Activated B cell treated with CpG ODN at 0.5 μM for 24 hours (primary cell): ENCODE data around the gene MAML2. TPM values are rescaled to one million over a fixed set of nuclear protein-coding genes. Genes with fewer than 3 reads are reported as not detected.

Experiments used
- ATAC-seq: fragments of 200-7000 bp; cut with Tn5 transposase; one replicate; pipeline ENCODE4 v1.10.0; 2021; ENCODE audit warnings: low read depth, mild to moderate bottlenecking, moderate library complexity
- CTCF ChIA-PET: fragments of 350-600 bp; sonication (Branson Sonifier 250); formaldehyde crosslinking; loops from one replicate; lab custom pipeline; 2021; ENCODE audit warnings: antibody characterized with exemption; lab: Charles Lee
- POLR2A ChIA-PET: fragments of 350-600 bp; sonication (Branson Sonifier 250); formaldehyde crosslinking; loops from one replicate; lab custom pipeline; 2021; ENCODE audit warnings: antibody characterized with exemption; lab: Charles Lee
- DNase-seq: peaks from one replicate; pipeline ENCODE4 v3.0.0; 2022
- H3K27ac Mint-ChIP-seq: one replicate; pipeline ENCODE4 v1.8.0; 2020; ENCODE audit warnings: mixed read lengths
- H3K27me3 Mint-ChIP-seq: one replicate; pipeline ENCODE4 v1.8.0; 2021; ENCODE audit warnings: mixed read lengths
- H3K36me3 Mint-ChIP-seq: one replicate; pipeline ENCODE4 v1.8.0; 2021; ENCODE audit warnings: low read depth, mixed read lengths
- H3K4me1 Mint-ChIP-seq: one replicate; pipeline ENCODE4 v1.8.0; 2021; ENCODE audit warnings: mixed read lengths
- H3K4me3 Mint-ChIP-seq: one replicate; pipeline ENCODE4 v1.8.0; 2020; ENCODE audit warnings: mild to moderate bottlenecking, mixed read lengths
- H3K9me3 Mint-ChIP-seq: one replicate; pipeline ENCODE4 v1.8.0; 2020; ENCODE audit warnings: mixed read lengths
- CTCF ChIP-seq: fragments of 200-600 bp; IDR thresholded peaks from one replicate; pipeline ENCODE4 v1.8.0; 2022; ENCODE audit warnings: antibody characterized with exemption, mild to moderate bottlenecking
- intact Hi-C: fragments of 100-400 bp; cut with micrococcal nuclease; formaldehyde crosslinking; loops from one replicate; pipeline ENCODE4 v1.15.1; 2024
- total RNA-seq: library from RNA; stranded (reverse); gene quantifications from 2 replicates; pipeline ENCODE4 v1.2.3, GENCODE V29; 2022

MAML2 gene
- total RNA-seq, 1 donor from 2014 or later: 24.8 TPM

DNA sequence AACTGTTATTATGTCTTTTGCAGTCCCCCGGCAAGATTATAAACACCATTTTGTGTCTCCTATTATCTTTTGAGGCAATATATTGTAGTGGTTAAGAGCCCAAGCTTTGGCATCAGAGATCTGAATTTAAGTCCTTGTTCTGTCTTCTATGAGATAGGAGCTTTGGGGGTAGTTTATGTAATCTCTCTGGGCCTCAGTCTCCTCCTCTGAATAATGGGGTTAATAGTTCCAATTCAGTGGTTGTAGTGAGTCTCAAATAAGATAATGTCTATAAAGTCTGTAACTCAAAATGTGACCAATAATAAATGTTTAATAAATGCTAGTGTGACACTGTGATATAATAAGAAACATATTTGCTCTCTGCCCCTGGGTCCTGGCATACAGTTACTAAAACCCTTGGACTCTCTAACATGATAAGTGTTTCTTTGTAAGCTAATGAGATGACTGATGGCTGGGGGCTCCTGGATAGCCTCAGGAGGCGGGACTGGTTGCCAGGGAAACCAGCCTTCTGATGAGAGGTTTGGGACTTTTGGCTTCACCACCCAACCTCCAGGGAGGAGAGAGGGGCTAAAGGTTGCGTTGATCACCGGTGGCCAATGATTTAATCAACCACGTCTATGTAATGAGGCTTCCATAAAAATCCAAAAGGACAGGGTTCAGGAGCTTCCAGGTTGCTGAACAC lies 235.7 kb downstream of the MAML2 start:
- ATAC-seq: no peak
- ChIA-PET CTCF (interaction anchor here (1.7 kb wide), 1 partner anchor 236 kb away, joined by 7 read pairs; the partner anchor contains the start of gene MAML2), POLR2A (interaction anchor here (0.6 kb wide), 1 partner anchor 12 kb away, joined by 3 read pairs; no protein-coding TSS in a partner anchor)
- H3K27me3 Mint-ChIP-seq: no peaks in the 10 kb centered on the region
- no peak for DNase-seq
- H3K27ac Mint-ChIP-seq: no peak overlapping the region
- no peaks in the 10 kb centered on the region for H3K9me3 Mint-ChIP-seq
- peaks cover 2% of the 10 kb centered on the region for H3K4me1 Mint-ChIP-seq
- intact Hi-C loops: no loop called here
- TF ChIP-seq CTCF: no peak
- peaks cover 6% of the 10 kb centered on the region for H3K36me3 Mint-ChIP-seq
- H3K4me3 Mint-ChIP-seq: no peak overlapping the region

- Mint-ChIP-seq H3K4me1 (peaks cover 2% of the 10 kb centered on the region), H3K27ac (no peak overlapping the region), H3K36me3 (peaks cover 6% of the 10 kb centered on the region), H3K4me3 (no peak overlapping the region), H3K27me3 (no peaks in the 10 kb centered on the region), H3K9me3 (no peaks in the 10 kb centered on the region)
- TF ChIP-seq CTCF: no peak
- no peak for ATAC-seq
- intact Hi-C loops: no loop called here
- ChIA-PET CTCF (interaction anchor here (1.7 kb wide), 1 partner anchor 237 kb away, joined by 7 read pairs; the partner anchor contains the start of gene MAML2), POLR2A (interaction anchor here (0.6 kb wide), 1 partner anchor 13 kb away, joined by 3 read pairs; no protein-coding TSS in a partner anchor)
- no peak for DNase-seq
Observed at GRCh38 chr11:96106645-96107044, 236.3 kb downstream of the MAML2 start.

DNA sequence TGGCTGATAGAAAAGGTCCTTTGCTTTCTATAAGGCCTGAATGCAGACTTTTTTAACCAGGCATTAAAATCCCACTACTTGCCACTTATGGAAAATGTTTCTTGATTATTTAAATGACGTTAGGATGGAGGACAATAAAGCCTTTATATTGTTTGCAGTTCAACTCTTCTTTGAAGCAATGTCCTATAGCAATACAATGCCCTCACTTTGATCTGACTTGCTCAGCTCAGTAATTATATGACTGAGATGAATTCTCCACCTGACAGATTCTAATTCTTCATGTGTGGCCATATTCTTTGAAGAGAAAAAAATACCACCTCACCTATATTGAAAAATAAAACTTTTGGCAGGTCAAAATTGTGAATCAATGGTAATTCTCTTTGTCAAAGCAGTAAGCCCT lies 237.1 kb downstream of the MAML2 start:
- Mint-ChIP-seq H3K36me3 (peaks cover 5% of the 10 kb centered on the region), H3K9me3 (no peaks in the 10 kb centered on the region), H3K27ac (no peak overlapping the region), H3K4me1 (peaks cover 2% of the 10 kb centered on the region), H3K4me3 (no peak overlapping the region), H3K27me3 (no peaks in the 10 kb centered on the region)
- CTCF ChIA-PET: interaction anchor here (1.7 kb wide), 1 partner anchor 237 kb away, joined by 7 read pairs; the partner anchor contains the start of gene MAML2
- DNase-seq: no peak
- no peak for TF ChIP-seq CTCF
- intact Hi-C loops: loop anchor here (2.0 kb wide), 1 partner anchor 13 kb away; no protein-coding TSS in a partner anchor
- no peak for ATAC-seq
- POLR2A ChIA-PET: no interaction called here

- DNase-seq (no peak), ATAC-seq (no peak)
- Mint-ChIP-seq H3K27me3 (no peaks in the 10 kb centered on the region), H3K36me3 (peaks cover 5% of the 10 kb centered on the region), H3K27ac (no peak overlapping the region), H3K9me3 (no peaks in the 10 kb centered on the region), H3K4me3 (no peak overlapping the region), H3K4me1 (peaks cover 2% of the 10 kb centered on the region)
- CTCF ChIA-PET: interaction anchor here (1.7 kb wide), 1 partner anchor 238 kb away, joined by 7 read pairs; the partner anchor contains the start of gene MAML2
- intact Hi-C loops: loop anchor here (2.0 kb wide), 1 partner anchor 13 kb away; no protein-coding TSS in a partner anchor
- POLR2A ChIA-PET: no interaction called here
- no peak for TF ChIP-seq CTCF
Observed at GRCh38 chr11:96105197-96105895, 237.6 kb downstream of the MAML2 start.

- TF ChIP-seq CTCF: no peak
- intact Hi-C loops: loop anchor here (2.0 kb wide), 1 partner anchor 14 kb away; no protein-coding TSS in a partner anchor
- Mint-ChIP-seq H3K4me1 (peaks cover 2% of the 10 kb centered on the region), H3K27me3 (no peaks in the 10 kb centered on the region), H3K9me3 (no peaks in the 10 kb centered on the region), H3K4me3 (no peak overlapping the region), H3K36me3 (peaks cover 5% of the 10 kb centered on the region), H3K27ac (no peak overlapping the region)
- POLR2A ChIA-PET: interaction anchor here (0.6 kb wide), 1 partner anchor 196 kb away, joined by 6 read pairs; no protein-coding TSS in a partner anchor
- ATAC-seq: no peak
- DNase-seq: no peak
- CTCF ChIA-PET: interaction anchor here (1.7 kb wide), 1 partner anchor 239 kb away, joined by 5 read pairs; the partner anchor contains the start of gene MAML2
Observed at GRCh38 chr11:96104496-96104895, 238.5 kb downstream of the MAML2 start.
